ACC112 (cell line): ENCODE data around the gene RCAN2.

Experiments
- H2AFZ ChIP-seq: fragments of 200-600 bp; sonication (generic); one replicate; pipeline ENCODE4 v1.6.0; 2017; ENCODE audit warnings: antibody characterized with exemption, low read length; ENCODE audit not compliant: unreplicated experiment
- H3K27ac ChIP-seq: fragments of 200-600 bp; sonication (generic); 2 replicates; pipeline ENCODE4 v1.5.1; 2014; ENCODE audit warnings: low read depth, mild to moderate bottlenecking, antibody characterized with exemption, low read length, moderate library complexity
- H3K27me3 ChIP-seq: fragments of 200-600 bp; sonication (generic); 2 replicates; pipeline ENCODE4 v1.6.1; 2014; ENCODE audit warnings: mild to moderate bottlenecking, antibody characterized with exemption, low read length, moderate library complexity, mixed read lengths; ENCODE audit not compliant: insufficient read depth
- H3K36me3 ChIP-seq: fragments of 200-600 bp; sonication (generic); 2 replicates; pipeline ENCODE4 v1.6.1; 2016; ENCODE audit warnings: mild to moderate bottlenecking, antibody characterized with exemption, low read length, moderate library complexity, mixed read lengths; ENCODE audit not compliant: insufficient read depth
- H3K4me1 ChIP-seq: fragments of 200-600 bp; sonication (generic); one replicate; pipeline ENCODE4 v1.6.1; 2016; ENCODE audit warnings: low read length, mixed read lengths; ENCODE audit not compliant: insufficient read depth, unreplicated experiment, control insufficient read depth
- H3K4me3 ChIP-seq: fragments of 200-600 bp; sonication (generic); 2 replicates; pipeline ENCODE4 v1.5.1; 2014; ENCODE audit warnings: mild to moderate bottlenecking, low read depth, low read length
- H3K79me2 ChIP-seq: fragments of 200-600 bp; sonication (generic); one replicate; pipeline ENCODE4 v1.6.0; 2016; ENCODE audit warnings: low read length; ENCODE audit not compliant: control insufficient read depth, unreplicated experiment, insufficient read depth

Gene RCAN2

GRCh38 chr6:46491201-46491627, at the start of gene RCAN2:
TSS of gene RCAN2 (minus strand) at chr6:46491449.
- H3K27ac ChIP-seq = no peak within 1 kb of the TSS
- H3K79me2 ChIP-seq = no peaks in the 10 kb centered on the region

GRCh38 chr6:46539866-46540265, 48.6 kb upstream of the RCAN2 start:
- H3K36me3 ChIP-seq = no peaks in the 10 kb centered on the region
- H3K27me3 ChIP-seq = peaks cover 25% of the 10 kb centered on the region
- H3K27ac ChIP-seq = no peak overlapping the region
- H3K79me2 ChIP-seq = no peaks in the 10 kb centered on the region
- H3K4me3 ChIP-seq = no peak overlapping the region
- H3K4me1 ChIP-seq = no peaks in the 10 kb centered on the region
- no peak overlapping the region for H2AFZ ChIP-seq

More at GRCh38 chr6:46491201-46491627, at the start of gene RCAN2:
- H3K4me1 ChIP-seq = peaks cover 3% of the 10 kb centered on the region
- peak within 1 kb of the TSS; percentile 77 for H2AFZ ChIP-seq
- no peaks in the 10 kb centered on the region for H3K36me3 ChIP-seq
- H3K27me3 ChIP-seq = peaks cover 39% of the 10 kb centered on the region
- H3K4me3 ChIP-seq = peak within 1 kb of the TSS; percentile 87

GRCh38 chr6:46538800-46539480, 47.7 kb upstream of the RCAN2 start:
- Histone ChIP-seq H3K27ac (no peak overlapping the region), H3K79me2 (no peaks in the 10 kb centered on the region), H3K36me3 (no peaks in the 10 kb centered on the region), H2AFZ (no peak overlapping the region), H3K4me3 (no peak overlapping the region), H3K4me1 (no peaks in the 10 kb centered on the region), H3K27me3 (peaks cover 25% of the 10 kb centered on the region)

- no peaks in the 10 kb centered on the region for H3K4me1 ChIP-seq
- no peak overlapping the region for H3K27ac ChIP-seq
- H2AFZ ChIP-seq = no peak overlapping the region
- no peaks in the 10 kb centered on the region for H3K36me3 ChIP-seq
- no peaks in the 10 kb centered on the region for H3K79me2 ChIP-seq
- peaks cover 5% of the 10 kb centered on the region; the same call in 1 of the 2 replicates for H3K27me3 ChIP-seq
- H3K4me3 ChIP-seq = no peak overlapping the region
These were observed 39.6 kb upstream of the RCAN2 start for GRCh38 chr6:46530896-46531295.

- Histone ChIP-seq H3K27me3 (peaks cover 14% of the 10 kb centered on the region; the same call in 1 of the 2 replicates), H3K4me1 (no peaks in the 10 kb centered on the region), H2AFZ (no peak overlapping the region), H3K27ac (no peak overlapping the region), H3K79me2 (no peaks in the 10 kb centered on the region), H3K4me3 (no peak overlapping the region), H3K36me3 (no peaks in the 10 kb centered on the region)
These were observed 37.9 kb upstream of the RCAN2 start for GRCh38 chr6:46528961-46529750.

GRCh38 chr6:46526607-46527006, 35.4 kb upstream of the RCAN2 start:
- Histone ChIP-seq H3K79me2 (no peaks in the 10 kb centered on the region), H2AFZ (no peak overlapping the region), H3K4me1 (peaks cover 1% of the 10 kb centered on the region), H3K27me3 (peaks cover 14% of the 10 kb centered on the region; the same call in 1 of the 2 replicates), H3K4me3 (no peak overlapping the region), H3K27ac (no peak overlapping the region), H3K36me3 (no peaks in the 10 kb centered on the region)

- no peak overlapping the region for H3K4me3 ChIP-seq
- H3K27me3 ChIP-seq = peaks cover 14% of the 10 kb centered on the region; the same call in 1 of the 2 replicates
- H3K36me3 ChIP-seq = no peaks in the 10 kb centered on the region
- no peak overlapping the region for H3K27ac ChIP-seq
- no peak overlapping the region for H2AFZ ChIP-seq
- no peaks in the 10 kb centered on the region for H3K79me2 ChIP-seq
- H3K4me1 ChIP-seq = peaks cover 7% of the 10 kb centered on the region
These were observed 34.3 kb upstream of the RCAN2 start for GRCh38 chr6:46525583-46525982.

GRCh38 chr6:46521464-46521971, 30.3 kb upstream of the RCAN2 start:
- Histone ChIP-seq H3K27ac (no peak overlapping the region), H3K4me3 (no peak overlapping the region), H2AFZ (no peak overlapping the region), H3K4me1 (peaks cover 7% of the 10 kb centered on the region), H3K27me3 (peaks cover 14% of the 10 kb centered on the region; the same call in 1 of the 2 replicates), H3K36me3 (no peaks in the 10 kb centered on the region), H3K79me2 (no peaks in the 10 kb centered on the region)

- H2AFZ ChIP-seq = no peak overlapping the region
- H3K27me3 ChIP-seq = no peaks in the 10 kb centered on the region
- H3K4me3 ChIP-seq = no peak overlapping the region
- no peaks in the 10 kb centered on the region for H3K79me2 ChIP-seq
- H3K4me1 ChIP-seq = peaks cover 7% of the 10 kb centered on the region
- H3K27ac ChIP-seq = no peak overlapping the region
- H3K36me3 ChIP-seq = no peaks in the 10 kb centered on the region
These were observed 26.0 kb upstream of the RCAN2 start for GRCh38 chr6:46517202-46517601.

GRCh38 chr6:46513533-46513932, 22.3 kb upstream of the RCAN2 start:
- no peaks in the 10 kb centered on the region for H3K27me3 ChIP-seq
- H2AFZ ChIP-seq = no peak overlapping the region
- no peak overlapping the region for H3K4me3 ChIP-seq
- peaks cover 12% of the 10 kb centered on the region for H3K4me1 ChIP-seq
- no peak overlapping the region for H3K27ac ChIP-seq
- H3K79me2 ChIP-seq = no peaks in the 10 kb centered on the region
- no peaks in the 10 kb centered on the region for H3K36me3 ChIP-seq
